Muscle of leg (tissue), 11 donors: Measurements from ENCODE around the gene AADAC. TPM values are rescaled to one million over a fixed set of nuclear protein-coding genes. Genes with fewer than 3 reads are reported as not detected.
"Not testable (repeated sequence)": the region's sequence is repeated elsewhere in the genome, so short reads cannot be mapped to it uniquely, and the experiment has no call there.

Experiments
- DNase-seq: peaks from one replicate; pipeline ENCODE4 v3.0.0; 2013
- H3K27ac ChIP-seq: one replicate; pipeline ENCODE4 v1.5.1; 2013; ENCODE audit warnings: mild to moderate bottlenecking, low read length, control low read depth
- H3K27me3 ChIP-seq: one replicate; pipeline ENCODE4 v1.6.1; 2013; ENCODE audit warnings: low read length; ENCODE audit not compliant: control insufficient read depth, insufficient read depth
- H3K36me3 ChIP-seq: one replicate; pipeline ENCODE4 v1.6.1; 2013; ENCODE audit warnings: low read length; ENCODE audit not compliant: control insufficient read depth, insufficient read depth
- H3K4me1 ChIP-seq: one replicate; pipeline ENCODE4 v1.6.1; 2013; ENCODE audit warnings: low read length; ENCODE audit not compliant: control insufficient read depth, insufficient read depth
- H3K4me3 ChIP-seq: one replicate; pipeline ENCODE4 v1.5.1; 2013; ENCODE audit warnings: low read length, control low read depth
- H3K9me3 ChIP-seq: replicated peaks from 2 replicates; pipeline ENCODE4 v1.6.1; 2013; ENCODE audit warnings: low read depth, low read length; ENCODE audit not compliant: control insufficient read depth
- WGBS: methylation state at CpG from one replicate; pipeline ENCODE4 v1.1.5; 2013; ENCODE audit warnings: missing lambda C conversion rate; ENCODE audit not compliant: insufficient coverage; 5-methylcytosine and 5-hydroxymethylcytosine counted together
- polyA plus RNA-seq, 8 donors: library from polyadenylated mRNA; unstranded; fragments of 120-200 nt; gene quantifications; one replicate each; pipeline versions ENCODE4 v1.2.1 to v1.2.3, GENCODE V29; 2013; ENCODE audit warnings: inconsistent platforms in 1 of 8, low replicate concordance in 1 of 8; ENCODE audit not compliant: insufficient read length in 8 of 8, insufficient read depth in 1 of 8
- total RNA-seq: library from RNA; stranded (reverse); fragments of 120-200 nt; gene quantifications from one replicate; pipeline ENCODE4 v1.2.4, GENCODE V29; 2013

The AADAC gene
- total and polyA plus RNA-seq, 9 donors: 0.09 to 7.3 (median 0.43) TPM; not detected in 2

GRCh38 chr3:151775314-151776258 is 38.3 kb upstream of the AADAC start:
- H3K27me3 ChIP-seq: no peaks in the 10 kb centered on the region
- no peaks in the 10 kb centered on the region for H3K36me3 ChIP-seq
- H3K4me3 ChIP-seq: no peak overlapping the region
- no peak overlapping the region for H3K27ac ChIP-seq
- WGBS: no CpG with 5 or more reads among the region's 4 CpGs
- no peaks in the 10 kb centered on the region for H3K9me3 ChIP-seq
- H3K4me1 ChIP-seq: peaks cover 8% of the 10 kb centered on the region
- DNase-seq: no peak

- Histone ChIP-seq H3K27ac (no peak overlapping the region), H3K4me1 (peaks cover 5% of the 10 kb centered on the region), H3K36me3 (no peaks in the 10 kb centered on the region), H3K9me3 (no peaks in the 10 kb centered on the region), H3K27me3 (no peaks in the 10 kb centered on the region), H3K4me3 (no peak overlapping the region)
- DNase-seq: no peak
- no CpG with 5 or more reads among the region's 1 CpG for WGBS
These were observed 37.6 kb upstream of the AADAC start for GRCh38 chr3:151776259-151776740.

DNA sequence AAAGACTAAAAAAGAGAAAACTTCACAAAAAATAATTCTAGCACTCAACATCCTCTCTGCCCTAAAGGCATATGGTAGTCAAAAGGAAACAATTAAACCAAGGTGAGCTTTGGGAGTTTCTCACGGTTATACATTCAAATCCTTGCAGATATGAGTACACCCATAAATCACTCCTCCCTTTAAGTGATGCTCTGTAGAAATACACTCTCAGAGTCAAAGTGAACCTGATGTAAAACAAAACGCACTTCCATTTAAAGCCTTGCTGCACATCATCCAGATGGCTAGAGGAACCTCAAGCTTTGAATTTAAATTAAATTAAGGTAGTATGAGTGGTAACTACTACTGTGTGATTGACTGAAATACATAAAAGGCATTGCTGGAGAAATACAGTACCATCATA is 36.0 kb upstream of the AADAC start:
- DNase-seq: no peak

GRCh38 chr3:151787626-151788025 is 26.3 kb upstream of the AADAC start:
- Histone ChIP-seq H3K4me3 (no peak overlapping the region), H3K9me3 (no peaks in the 10 kb centered on the region), H3K4me1 (no peaks in the 10 kb centered on the region), H3K36me3 (no peaks in the 10 kb centered on the region), H3K27me3 (no peaks in the 10 kb centered on the region), H3K27ac (no peak overlapping the region)
- no peak for DNase-seq

More for the DNA sequence above, 36.0 kb upstream of the AADAC start:
- Histone ChIP-seq H3K4me1 (no peaks in the 10 kb centered on the region), H3K9me3 (no peaks in the 10 kb centered on the region), H3K4me3 (no peak overlapping the region), H3K27ac (no peak overlapping the region), H3K27me3 (no peaks in the 10 kb centered on the region), H3K36me3 (no peaks in the 10 kb centered on the region)
- WGBS: 83% methylated on average over 1 of the region's 2 CpGs

DNA sequence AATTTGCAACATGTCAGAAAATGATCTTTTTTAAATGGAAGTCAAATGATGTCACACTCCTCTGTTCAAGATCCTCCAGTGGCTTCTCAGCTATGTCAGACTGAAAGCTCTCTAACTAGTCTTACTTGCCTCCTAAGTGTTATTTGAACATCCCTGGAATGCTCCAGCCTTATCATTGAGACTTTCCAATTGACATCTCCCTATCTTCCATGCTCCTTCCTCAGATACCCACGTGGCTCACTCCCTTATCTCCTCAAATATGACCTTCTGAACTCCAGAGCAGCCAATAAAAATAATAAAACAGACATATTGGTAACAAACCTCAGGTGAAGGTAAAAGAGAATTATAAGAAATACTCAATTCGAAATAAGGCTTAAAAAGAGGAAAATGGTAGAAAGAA is 25.5 kb upstream of the AADAC start:
- Histone ChIP-seq H3K9me3 (no peaks in the 10 kb centered on the region), H3K27ac (no peak overlapping the region), H3K36me3 (no peaks in the 10 kb centered on the region), H3K27me3 (no peaks in the 10 kb centered on the region), H3K4me3 (no peak overlapping the region), H3K4me1 (no peaks in the 10 kb centered on the region)
- WGBS: no CpG with 5 or more reads among the region's 2 CpGs
- no peak for DNase-seq

DNA sequence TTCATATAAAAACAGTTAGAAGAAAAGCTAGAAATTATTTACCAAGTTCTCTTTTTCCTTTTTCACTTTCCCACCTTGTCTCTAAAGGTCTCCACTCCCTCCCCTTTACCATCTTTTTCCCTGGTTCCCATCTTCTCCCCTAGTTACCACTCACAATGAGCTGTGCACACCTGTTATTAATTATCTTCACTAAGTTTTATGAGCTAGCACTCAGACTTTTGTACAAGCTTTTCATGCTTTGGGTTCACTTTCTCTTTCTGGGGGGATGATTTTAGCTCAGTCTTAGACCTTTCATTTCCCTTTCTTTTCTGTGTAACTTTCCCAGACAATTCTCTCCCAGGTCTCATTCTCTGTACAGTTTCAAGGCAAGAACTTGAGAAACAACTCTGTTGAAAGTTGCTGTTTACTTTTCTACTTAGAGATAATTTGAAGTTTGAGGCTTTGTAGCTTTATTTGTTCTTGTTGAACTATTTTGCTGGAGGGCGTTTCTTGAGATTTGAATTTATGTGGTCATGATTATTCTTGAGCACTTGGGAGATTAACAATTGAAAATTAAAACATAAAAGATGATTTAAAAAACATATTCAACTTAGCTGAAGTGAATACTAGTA is 24.0 kb upstream of the AADAC start:
- Histone ChIP-seq H3K36me3 (no peaks in the 10 kb centered on the region), H3K4me3 (no peak overlapping the region), H3K4me1 (no peaks in the 10 kb centered on the region), H3K9me3 (no peaks in the 10 kb centered on the region), H3K27ac (no peak overlapping the region), H3K27me3 (no peaks in the 10 kb centered on the region)
- no CpG with 5 or more reads among the region's 1 CpG for WGBS
- DNase-seq: no peak

DNA sequence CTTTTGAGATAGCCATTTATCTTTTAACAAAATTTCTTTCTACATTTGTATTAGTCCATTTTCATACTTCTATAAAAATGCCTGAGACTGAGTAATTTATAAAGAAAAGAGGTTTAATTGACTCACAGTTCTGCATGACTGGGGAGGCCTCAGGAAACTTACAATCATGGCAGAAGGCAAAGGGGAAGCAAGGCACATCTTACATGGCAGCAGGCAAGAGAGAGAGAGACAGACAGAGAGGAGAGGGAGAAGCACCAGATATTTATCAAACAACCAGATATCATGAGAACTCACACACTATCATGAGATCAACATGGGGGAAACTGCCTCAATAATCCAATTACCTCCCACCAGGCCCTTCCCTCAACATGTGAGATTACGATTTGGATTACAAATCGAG is 23.2 kb upstream of the AADAC start:
- H3K4me3 ChIP-seq, DNase-seq, H3K27me3 ChIP-seq, H3K36me3 ChIP-seq, H3K27ac ChIP-seq, H3K4me1 ChIP-seq, H3K9me3 ChIP-seq: not testable (repeated sequence)
- no CpG with 5 or more reads among the region's 2 CpGs for WGBS

- H3K36me3 ChIP-seq: no peaks in the 10 kb centered on the region
- no peak overlapping the region for H3K27ac ChIP-seq
- no peaks in the 10 kb centered on the region for H3K4me1 ChIP-seq
- no peak overlapping the region for H3K4me3 ChIP-seq
- H3K9me3 ChIP-seq: no peaks in the 10 kb centered on the region
- no peaks in the 10 kb centered on the region for H3K27me3 ChIP-seq
- DNase-seq: no peak
- no CpG with 5 or more reads among the region's 2 CpGs for WGBS
These were observed 21.5 kb upstream of the AADAC start for GRCh38 chr3:151792411-151792810.

DNA sequence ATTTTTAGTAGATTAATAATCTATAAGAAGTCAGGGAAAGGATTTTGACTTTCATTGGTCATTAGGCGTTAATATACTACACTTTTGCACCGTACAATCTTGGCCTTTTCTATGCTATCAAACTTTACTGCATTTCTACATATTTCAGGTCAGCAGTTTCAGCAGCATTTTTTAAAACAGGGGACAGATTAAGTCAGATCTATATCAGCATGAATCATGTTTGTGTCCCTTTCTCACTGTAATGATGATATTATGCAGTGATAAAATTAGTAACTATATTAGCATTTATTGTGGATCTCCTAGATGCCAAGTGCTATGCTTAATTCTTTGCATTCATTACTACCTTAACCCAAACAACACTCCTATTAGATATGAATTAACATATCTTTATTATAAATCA is 20.3 kb upstream of the AADAC start:
- no peak for DNase-seq
- Histone ChIP-seq H3K27me3 (no peaks in the 10 kb centered on the region), H3K4me1 (no peaks in the 10 kb centered on the region), H3K4me3 (no peak overlapping the region), H3K27ac (no peak overlapping the region), H3K36me3 (no peaks in the 10 kb centered on the region), H3K9me3 (no peaks in the 10 kb centered on the region)
- no CpG with 5 or more reads among the region's 2 CpGs for WGBS

GRCh38 chr3:151794080-151794479 is 19.8 kb upstream of the AADAC start:
- H3K27ac ChIP-seq: no peak overlapping the region
- no peak for DNase-seq
- H3K27me3 ChIP-seq: no peaks in the 10 kb centered on the region
- H3K9me3 ChIP-seq: no peaks in the 10 kb centered on the region
- H3K4me1 ChIP-seq: no peaks in the 10 kb centered on the region
- no peak overlapping the region for H3K4me3 ChIP-seq
- WGBS: no CpG with 5 or more reads among the region's 2 CpGs
- no peaks in the 10 kb centered on the region for H3K36me3 ChIP-seq
